SJCRH30 (cell line): ENCODE measurements around the gene RAB28. TPM values are rescaled to one million over a fixed set of nuclear protein-coding genes. Genes with fewer than 3 reads are reported as not detected.
"Not testable (repeated sequence)": the region's sequence is repeated elsewhere in the genome, so short reads cannot be mapped to it uniquely, and the experiment has no call there.

Experiments
- DNase-seq, 2 experiments: peaks; one replicate each; pipeline ENCODE4 v3.0.0-alpha.2; 2015 to 2020
- H3K27ac ChIP-seq: fragments of 250-450 bp; sonication (Bioruptor Pico); 2 replicates; pipeline ENCODE4 v1.5.1; 2020; ENCODE audit warnings: mild to moderate bottlenecking, moderate library complexity
- H3K27me3 ChIP-seq: fragments of 250-450 bp; sonication (Bioruptor Pico); 2 replicates; pipeline ENCODE4 v1.5.1; 2020; ENCODE audit warnings: mild to moderate bottlenecking, moderate library complexity
- H3K36me3 ChIP-seq: fragments of 250-450 bp; sonication (Bioruptor Pico); 2 replicates; pipeline ENCODE4 v1.5.1; 2020; ENCODE audit warnings: mild to moderate bottlenecking, moderate library complexity
- H3K4me1 ChIP-seq: fragments of 250-450 bp; sonication (Bioruptor Pico); 2 replicates; pipeline ENCODE4 v1.5.1; 2020; ENCODE audit warnings: mild to moderate bottlenecking, moderate library complexity
- H3K4me3 ChIP-seq: fragments of 250-450 bp; sonication (Bioruptor Pico); 2 replicates; pipeline ENCODE4 v1.5.1; 2020; ENCODE audit warnings: mild to moderate bottlenecking, moderate library complexity
- H3K9me3 ChIP-seq: fragments of 250-450 bp; sonication (Bioruptor Pico); replicated peaks from 2 replicates; pipeline ENCODE4 v1.5.1; 2020; ENCODE audit warnings: mild to moderate bottlenecking, moderate library complexity
- total RNA-seq: library from RNA; depleted of rRNA; stranded (reverse); fragments of >200 nt; shearing (Covaris generic); gene quantifications from 2 replicates; pipeline ENCODE4 v1.2.3, GENCODE V29; 2014

The RAB28 gene
- total RNA-seq, 1 experiment from 2014 or later, result 40.2 TPM

- Histone ChIP-seq H3K9me3 (no peaks in the 10 kb centered on the region), H3K27me3 (no peaks in the 10 kb centered on the region), H3K27ac (no peak overlapping the region), H3K4me1 (no peaks in the 10 kb centered on the region), H3K36me3 (no peaks in the 10 kb centered on the region), H3K4me3 (no peak overlapping the region)
- DNase-seq, result no peak
Measured at GRCh38 chr4:13399257-13399656, 84.9 kb downstream of the RAB28 start.

GRCh38 chr4:13396161-13396560, 88.0 kb downstream of the RAB28 start:
- no peak for DNase-seq
- Histone ChIP-seq H3K4me1 (no peaks in the 10 kb centered on the region), H3K27ac (no peak overlapping the region), H3K36me3 (no peaks in the 10 kb centered on the region), H3K27me3 (no peaks in the 10 kb centered on the region), H3K9me3 (no peaks in the 10 kb centered on the region), H3K4me3 (no peak overlapping the region)

GRCh38 chr4:13389901-13390300, 94.2 kb downstream of the RAB28 start:
- not testable (repeated sequence) for H3K27ac ChIP-seq, H3K4me1 ChIP-seq, H3K9me3 ChIP-seq, DNase-seq, H3K4me3 ChIP-seq, H3K36me3 ChIP-seq, H3K27me3 ChIP-seq

DNA sequence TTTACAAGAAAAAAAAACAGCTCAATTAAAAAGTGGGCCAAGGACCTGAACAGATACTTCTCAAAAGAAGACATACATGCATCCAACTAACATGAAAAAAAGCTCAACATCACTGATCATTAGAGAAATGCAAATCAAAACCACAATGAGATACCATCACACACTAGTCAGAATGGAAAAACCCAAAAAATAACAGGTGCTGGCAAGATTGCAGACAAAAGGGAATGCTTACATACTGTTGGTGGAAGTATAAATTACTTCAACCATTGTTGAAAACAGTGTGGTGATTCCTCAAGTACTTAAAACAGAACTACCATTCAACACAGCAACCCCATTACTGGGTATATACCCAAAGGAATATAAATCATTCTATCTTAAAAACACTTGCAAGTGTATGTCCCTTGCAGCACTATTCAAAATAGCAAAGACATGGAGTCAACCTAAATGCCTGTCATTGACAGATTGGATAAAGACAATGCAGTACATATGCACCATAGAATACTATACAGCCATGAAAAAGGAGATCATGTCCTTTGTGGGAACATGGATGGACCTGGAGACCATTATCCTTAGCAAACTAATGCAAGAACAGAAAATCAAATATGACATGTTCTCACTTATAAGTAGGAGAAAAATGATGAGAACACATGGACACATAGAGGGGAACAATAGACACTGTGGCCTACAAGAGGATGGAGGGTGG, 97.6 kb downstream of the RAB28 start:
- H3K9me3 ChIP-seq, result no peaks in the 10 kb centered on the region
- H3K36me3 ChIP-seq, result no peaks in the 10 kb centered on the region
- no peak overlapping the region for H3K27ac ChIP-seq
- H3K4me3 ChIP-seq, result no peak overlapping the region
- peaks cover 8% of the 10 kb centered on the region; the same call in 1 of the 2 replicates for H3K4me1 ChIP-seq
- no peaks in the 10 kb centered on the region for H3K27me3 ChIP-seq
- peak; percentile 14 to 54 for DNase-seq

- no peak overlapping the region for H3K27ac ChIP-seq
- DNase-seq, result no peak
- no peaks in the 10 kb centered on the region for H3K9me3 ChIP-seq
- H3K36me3 ChIP-seq, result no peaks in the 10 kb centered on the region; the same call in 1 of the 2 replicates
- H3K4me1 ChIP-seq, result peaks cover 8% of the 10 kb centered on the region; the same call in 1 of the 2 replicates
- no peak overlapping the region for H3K4me3 ChIP-seq
- no peaks in the 10 kb centered on the region for H3K27me3 ChIP-seq
Measured at GRCh38 chr4:13384055-13384454, 100.1 kb downstream of the RAB28 start.

DNA sequence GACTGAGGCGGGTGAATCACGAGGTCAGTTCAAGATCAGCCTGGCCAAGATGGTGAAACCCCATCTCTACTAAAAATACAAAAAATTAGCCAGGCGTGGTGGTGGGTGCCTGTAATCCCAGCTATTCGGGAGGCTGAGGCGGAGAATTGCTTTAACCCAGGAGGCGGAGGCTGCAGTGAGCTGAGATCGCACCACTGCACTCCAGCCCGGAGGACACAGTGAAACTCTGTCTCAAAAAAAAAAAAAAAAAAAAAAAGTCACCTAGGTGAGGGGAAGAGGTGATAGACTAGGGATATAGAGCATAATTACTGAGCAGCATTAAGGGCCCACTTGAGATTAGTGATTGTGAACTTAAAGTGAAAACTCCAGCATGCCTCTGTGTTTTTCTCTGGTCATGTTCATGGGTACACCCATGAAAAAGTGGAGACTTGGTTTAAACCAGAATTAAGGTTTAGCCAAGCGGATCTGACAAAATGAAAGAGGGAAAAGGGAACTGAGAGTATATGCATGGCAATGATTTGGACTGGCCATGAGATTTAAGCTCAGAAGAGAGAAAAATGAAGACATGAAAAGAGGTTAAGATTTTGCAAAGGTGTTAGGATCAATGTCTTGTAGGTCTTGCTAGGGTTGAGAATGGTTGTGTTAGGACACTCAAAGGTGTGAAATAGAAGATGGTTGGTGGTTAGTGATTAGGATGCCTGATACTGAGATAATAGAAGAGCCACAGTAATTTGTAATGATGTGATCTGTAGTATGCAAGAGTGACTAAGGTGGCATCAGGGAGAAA, 105.0 kb downstream of the RAB28 start:
- no peaks in the 10 kb centered on the region for H3K9me3 ChIP-seq
- H3K27me3 ChIP-seq, result no peaks in the 10 kb centered on the region
- no peaks in the 10 kb centered on the region for H3K4me1 ChIP-seq
- H3K27ac ChIP-seq, result no peak overlapping the region
- H3K4me3 ChIP-seq, result no peak overlapping the region
- DNase-seq, result no peak
- H3K36me3 ChIP-seq, result no peaks in the 10 kb centered on the region; the same call in none of the 2 replicates

DNA sequence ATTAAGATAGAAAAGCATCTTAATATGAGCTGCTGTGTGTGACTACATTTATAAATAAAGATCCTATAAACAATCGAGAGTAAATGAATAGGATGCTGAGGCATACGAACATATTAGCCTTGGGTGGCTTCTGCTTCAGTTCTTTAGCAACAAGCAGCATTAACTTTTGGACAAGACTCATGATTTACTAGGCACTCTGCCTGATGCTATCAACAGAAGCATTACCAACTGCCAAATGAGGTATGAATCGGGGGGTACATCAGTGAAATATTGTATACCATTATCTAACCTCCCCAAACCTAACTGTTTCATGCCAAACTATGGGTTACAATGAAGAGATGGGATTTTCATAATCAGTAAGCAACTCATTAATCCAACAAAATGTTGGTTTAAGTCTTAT, 113.1 kb downstream of the RAB28 start:
- H3K36me3 ChIP-seq, result peaks cover 2% of the 10 kb centered on the region; the same call in 1 of the 2 replicates
- no peak overlapping the region for H3K4me3 ChIP-seq
- no peak overlapping the region for H3K27ac ChIP-seq
- H3K9me3 ChIP-seq, result no peaks in the 10 kb centered on the region
- H3K27me3 ChIP-seq, result no peaks in the 10 kb centered on the region
- DNase-seq, result no peak
- peaks cover 15% of the 10 kb centered on the region for H3K4me1 ChIP-seq

DNA sequence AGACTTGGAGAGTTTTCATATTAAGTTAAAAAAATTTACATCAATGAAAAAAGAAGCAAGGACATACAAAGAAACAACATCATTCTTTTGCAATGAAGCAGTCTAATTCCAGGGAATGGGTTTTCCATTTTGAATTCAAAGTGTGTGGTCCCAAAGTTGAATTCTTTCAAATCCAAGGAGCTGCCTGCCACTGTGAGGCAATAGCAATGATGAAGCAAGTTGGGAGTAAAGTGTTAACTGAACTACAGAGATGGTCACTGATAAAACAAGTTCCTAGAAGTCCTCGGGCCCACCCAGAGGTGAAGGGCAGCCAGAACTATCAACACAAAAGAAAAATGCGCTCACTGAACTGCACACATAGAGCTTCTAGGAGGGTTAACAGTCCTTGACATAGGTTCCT, 115.9 kb downstream of the RAB28 start:
- no peaks in the 10 kb centered on the region for H3K27me3 ChIP-seq
- no peak overlapping the region for H3K27ac ChIP-seq
- DNase-seq, result peak in 1 of 2 experiments; percentile 6
- H3K4me1 ChIP-seq, result peaks cover 15% of the 10 kb centered on the region
- peaks cover 6% of the 10 kb centered on the region for H3K36me3 ChIP-seq
- no peaks in the 10 kb centered on the region for H3K9me3 ChIP-seq
- H3K4me3 ChIP-seq, result no peak overlapping the region

DNA sequence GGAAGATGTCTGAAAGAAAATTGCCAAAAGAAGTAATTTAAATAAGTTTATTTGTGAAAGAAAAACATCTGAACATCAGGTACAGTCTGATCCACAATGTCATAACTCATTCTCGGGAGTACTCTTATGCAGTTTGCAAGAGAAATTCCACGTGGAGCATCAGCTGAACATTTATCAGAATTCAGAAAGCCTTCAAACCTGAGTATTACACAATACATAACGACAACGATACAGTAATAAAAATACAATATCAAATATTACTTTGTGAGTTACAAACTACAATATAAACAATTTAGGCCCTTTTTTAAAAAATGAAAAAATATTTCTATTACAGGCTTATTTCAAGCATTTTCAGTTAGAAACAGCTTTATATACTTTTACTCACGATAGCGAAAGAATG, 116.4 kb downstream of the RAB28 start:
- peaks cover 13% of the 10 kb centered on the region for H3K4me1 ChIP-seq
- no peaks in the 10 kb centered on the region for H3K9me3 ChIP-seq
- no peak for DNase-seq
- no peak overlapping the region for H3K27ac ChIP-seq
- H3K27me3 ChIP-seq, result no peaks in the 10 kb centered on the region
- peaks cover 6% of the 10 kb centered on the region for H3K36me3 ChIP-seq
- no peak overlapping the region for H3K4me3 ChIP-seq

DNA sequence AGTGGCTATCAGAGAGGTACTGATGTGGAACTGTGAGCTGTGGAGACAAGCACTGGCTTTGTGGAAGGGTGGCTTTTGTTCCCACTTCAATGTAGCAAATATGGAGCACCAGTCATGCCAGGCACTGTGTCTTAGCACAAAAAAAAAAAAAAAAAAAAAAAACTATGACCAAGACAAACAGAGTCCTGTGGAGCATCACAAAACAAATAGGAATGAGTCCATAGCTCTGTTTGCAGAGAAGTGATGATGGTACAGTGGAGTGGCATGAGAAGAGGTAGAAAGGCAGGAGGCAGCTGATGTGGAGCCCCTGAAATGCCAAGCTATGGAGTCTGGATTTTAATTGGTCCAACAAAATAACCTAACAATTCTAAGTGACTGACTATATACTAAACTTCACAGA, 116.9 kb downstream of the RAB28 start:
- Histone ChIP-seq H3K4me1 (peaks cover 8% of the 10 kb centered on the region), H3K27me3 (no peaks in the 10 kb centered on the region), H3K4me3 (no peak overlapping the region), H3K9me3 (no peaks in the 10 kb centered on the region), H3K36me3 (peaks cover 6% of the 10 kb centered on the region), H3K27ac (no peak overlapping the region)
- no peak for DNase-seq

DNA sequence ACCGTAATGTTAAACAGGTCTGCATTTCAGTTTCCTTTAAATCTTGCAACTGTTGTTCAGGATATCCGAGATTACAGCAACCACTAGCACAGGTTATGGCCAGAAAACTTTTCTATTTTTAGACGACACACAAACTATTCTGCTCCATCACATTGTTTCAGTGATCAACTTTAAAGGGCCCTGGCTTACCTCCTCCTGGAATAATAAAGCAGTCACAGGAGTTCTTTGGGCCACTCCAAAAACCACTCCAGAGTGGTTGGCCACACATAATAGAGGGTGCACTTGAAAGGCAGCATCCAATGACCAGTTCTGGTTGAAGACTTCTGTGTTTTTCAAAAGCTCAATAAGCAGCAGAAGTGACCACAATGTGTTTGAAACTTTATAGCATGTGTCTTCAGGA, 118.9 kb downstream of the RAB28 start:
- Histone ChIP-seq H3K36me3 (peaks cover 6% of the 10 kb centered on the region), H3K27ac (no peak overlapping the region), H3K27me3 (no peaks in the 10 kb centered on the region), H3K4me3 (no peak overlapping the region), H3K4me1 (no peaks in the 10 kb centered on the region), H3K9me3 (no peaks in the 10 kb centered on the region)
- DNase-seq, result no peak

DNA sequence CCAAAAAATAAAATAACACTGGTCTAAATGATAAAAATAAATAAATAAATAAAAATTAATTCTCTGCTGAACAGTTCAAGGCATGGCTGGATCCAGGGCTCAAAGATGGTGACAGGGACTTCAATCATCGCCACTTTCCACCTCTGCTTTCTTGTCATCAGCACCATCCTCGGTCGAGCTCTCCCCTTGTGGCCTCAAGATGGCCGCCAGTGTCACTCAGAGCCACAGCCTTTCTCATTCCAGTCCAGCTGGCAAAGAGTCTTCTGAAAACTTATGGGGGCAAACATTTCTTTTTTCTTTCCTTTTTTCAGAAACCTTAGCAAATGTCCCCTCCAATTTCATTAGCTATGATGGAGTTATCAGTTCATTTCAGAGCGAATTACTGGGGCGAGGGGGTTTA, 119.5 kb downstream of the RAB28 start:
- no peak for DNase-seq
- Histone ChIP-seq H3K9me3 (no peaks in the 10 kb centered on the region), H3K27ac (no peak overlapping the region), H3K4me3 (no peak overlapping the region), H3K27me3 (no peaks in the 10 kb centered on the region), H3K36me3 (peaks cover 6% of the 10 kb centered on the region), H3K4me1 (no peaks in the 10 kb centered on the region)

GRCh38 chr4:13364172-13364571, 120.0 kb downstream of the RAB28 start:
- Histone ChIP-seq H3K4me3 (no peak overlapping the region), H3K36me3 (peaks cover 4% of the 10 kb centered on the region)

DNA sequence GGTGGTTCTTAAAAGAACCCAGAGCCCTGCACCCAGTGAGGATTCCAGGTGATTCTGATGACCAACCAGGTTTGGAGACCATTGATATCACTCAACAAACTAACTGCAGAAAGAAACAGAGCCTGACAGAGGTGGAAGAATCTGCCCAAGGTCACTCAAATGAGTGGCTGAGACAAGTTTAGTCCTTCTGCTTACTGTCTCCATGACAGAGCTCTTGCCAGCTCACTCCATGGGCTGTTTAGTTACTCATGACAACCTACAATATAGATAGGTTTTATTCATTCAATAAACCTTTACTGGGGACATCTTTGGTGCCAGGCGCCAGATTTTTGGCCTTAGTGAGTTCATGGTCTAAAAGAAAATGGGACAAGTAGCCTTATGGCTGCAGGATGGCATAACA, 124.3 kb downstream of the RAB28 start:
- Histone ChIP-seq H3K4me3 (no peak overlapping the region), H3K9me3 (no peaks in the 10 kb centered on the region), H3K27ac (no peak overlapping the region), H3K4me1 (no peaks in the 10 kb centered on the region), H3K27me3 (no peaks in the 10 kb centered on the region), H3K36me3 (0 out of 2 replicates have a peak, but pooled peaks cover 2% of the 10 kb centered on the region)
- no peak for DNase-seq

More at GRCh38 chr4:13364172-13364571, 120.0 kb downstream of the RAB28 start:
- H3K27me3 ChIP-seq, result no peaks in the 10 kb centered on the region
- DNase-seq, result no peak
- H3K27ac ChIP-seq, result no peak overlapping the region
- H3K4me1 ChIP-seq, result no peaks in the 10 kb centered on the region
- H3K9me3 ChIP-seq, result no peaks in the 10 kb centered on the region

DNA sequence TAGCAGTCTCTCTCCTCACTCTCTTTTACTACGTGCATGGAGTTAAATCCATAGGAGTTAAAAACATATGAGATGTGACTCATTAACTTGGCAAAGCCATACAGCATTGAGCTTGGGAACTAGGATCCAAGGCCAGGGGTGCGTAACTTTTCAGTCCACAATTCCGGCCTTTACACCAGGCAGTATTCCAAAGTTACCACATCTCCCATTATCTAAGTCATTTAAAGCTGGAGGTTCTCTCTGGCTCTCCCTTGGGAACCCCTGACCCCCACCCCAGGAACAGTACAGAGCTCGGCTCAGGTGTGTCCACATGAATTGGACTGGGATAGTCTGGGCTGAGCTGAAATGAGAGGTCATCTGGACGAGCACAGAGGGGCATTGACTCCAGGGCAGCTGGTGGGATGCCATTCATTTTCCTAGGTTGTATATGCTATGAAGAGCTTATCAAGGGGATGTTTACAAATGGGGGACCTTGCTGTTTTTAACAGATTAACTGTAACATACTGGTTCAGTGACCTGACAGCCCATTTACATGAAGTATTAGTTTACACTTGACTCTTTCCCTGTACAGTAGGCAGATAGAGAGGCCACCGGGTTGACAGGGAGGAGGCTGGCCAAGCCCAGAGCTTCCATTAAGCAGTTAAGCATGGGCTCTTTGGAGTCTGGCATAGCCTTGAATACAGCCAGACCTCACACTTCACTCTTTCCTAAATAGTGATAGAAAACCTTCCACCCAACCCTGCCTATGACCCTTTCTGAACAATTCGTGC, 128.8 kb downstream of the RAB28 start:
- Histone ChIP-seq H3K36me3 (0 out of 2 replicates have a peak, but pooled peaks cover 2% of the 10 kb centered on the region), H3K27me3 (no peaks in the 10 kb centered on the region), H3K4me1 (no peaks in the 10 kb centered on the region), H3K27ac (no peak overlapping the region), H3K4me3 (no peak overlapping the region), H3K9me3 (no peaks in the 10 kb centered on the region)
- no peak for DNase-seq
